ENCODE results near the gene RCOR2.

RCOR2 gene

GRCh38 chr11:63908631-63909401 is 8.1 kb downstream of the RCOR2 start:
- in situ Hi-C loops (cut with MboI; ENCODE audit: low sequenced_read_pairs): loop anchor here (10.0 kb wide), 1 partner anchor 74 kb away; the partner anchor contains the start of gene MARK2

- in situ Hi-C loops (cut with MboI; ENCODE audit: low sequenced_read_pairs): loop anchor here (10.0 kb wide), 1 partner anchor 73 kb away; the partner anchor contains the start of gene MARK2
Observed at GRCh38 chr11:63907808-63908530, 9.0 kb downstream of the RCOR2 start.

GRCh38 chr11:63907063-63907462 is 9.9 kb downstream of the RCOR2 start:
- in situ Hi-C loops (cut with MboI; ENCODE audit: low sequenced_read_pairs): loop anchor here (10.0 kb wide), 1 partner anchor 72 kb away; the partner anchor contains the start of gene MARK2

DNA sequence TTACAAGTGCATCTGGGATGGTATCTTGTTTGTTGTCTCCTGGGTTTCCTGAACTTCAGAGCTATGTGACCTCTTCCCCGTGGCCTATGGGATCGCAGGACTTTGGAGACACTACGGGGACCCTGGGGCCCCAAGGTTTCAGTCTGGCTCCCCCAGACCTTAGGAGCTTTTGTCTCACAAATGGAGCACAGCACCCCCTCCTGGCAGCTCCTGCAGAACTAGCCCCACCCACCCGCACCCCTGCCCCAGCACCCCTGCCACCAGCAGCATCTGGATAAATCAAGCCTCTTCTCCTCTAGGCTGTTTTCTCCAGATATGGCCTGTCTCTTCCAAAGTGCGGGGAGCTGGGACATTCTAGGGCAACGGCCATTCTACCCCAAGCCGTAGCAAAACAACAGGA is 10.4 kb downstream of the RCOR2 start:
- in situ Hi-C loops (cut with MboI; ENCODE audit: low sequenced_read_pairs): loop anchor here (10.0 kb wide), 1 partner anchor 72 kb away; the partner anchor contains the start of gene MARK2

GRCh38 chr11:63906087-63906486 is 10.9 kb downstream of the RCOR2 start:
- in situ Hi-C loops (cut with MboI; ENCODE audit: low sequenced_read_pairs): loop anchor here (10.0 kb wide), 1 partner anchor 71 kb away; the partner anchor contains the start of gene MARK2

GRCh38 chr11:63905179-63905578 is 11.8 kb downstream of the RCOR2 start:
- in situ Hi-C loops (cut with MboI; ENCODE audit: low sequenced_read_pairs): loop anchor here (10.0 kb wide), 1 partner anchor 70 kb away; the partner anchor contains the start of gene MARK2

GRCh38 chr11:63904743-63905142 is 12.2 kb downstream of the RCOR2 start:
- in situ Hi-C loops (cut with MboI; ENCODE audit: low sequenced_read_pairs): loop anchor here (10.0 kb wide), 1 partner anchor 70 kb away; the partner anchor contains the start of gene MARK2

GRCh38 chr11:63903884-63904283 is 13.1 kb downstream of the RCOR2 start:
- in situ Hi-C loops (cut with MboI; ENCODE audit: low sequenced_read_pairs): loop anchor here (10.0 kb wide), 1 partner anchor 69 kb away; the partner anchor contains the start of gene MARK2

DNA sequence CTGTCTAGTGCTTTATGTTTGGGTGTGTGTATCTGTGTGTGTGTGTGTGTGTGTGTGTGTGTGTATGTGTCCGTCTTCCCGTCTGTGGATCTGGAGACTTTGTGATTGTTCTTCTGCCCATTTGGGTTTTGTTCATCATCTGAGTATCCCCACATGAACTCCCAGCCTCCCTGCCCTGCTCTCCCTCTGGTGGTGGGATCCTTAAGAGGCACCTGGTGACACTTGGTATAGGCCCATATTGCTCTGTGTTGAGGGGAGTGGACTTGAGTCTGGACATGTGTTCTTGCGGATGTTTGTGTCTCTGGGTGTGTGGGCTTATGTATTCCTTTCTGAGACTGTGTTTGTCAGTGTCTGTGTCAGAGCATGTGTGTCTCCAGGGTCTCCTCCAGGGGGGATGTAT is 15.3 kb downstream of the RCOR2 start:
- in situ Hi-C loops (cut with MboI; ENCODE audit: low sequenced_read_pairs): loop anchor here (10.0 kb wide), 1 partner anchor 67 kb away; the partner anchor contains the start of gene MARK2

- in situ Hi-C loops (cut with MboI; ENCODE audit: low sequenced_read_pairs): no loop called here
Observed at GRCh38 chr11:63897459-63898146, 19.4 kb downstream of the RCOR2 start.

- in situ Hi-C loops (cut with MboI; ENCODE audit: low sequenced_read_pairs): no loop called here
Observed at GRCh38 chr11:63896071-63896470, 20.9 kb downstream of the RCOR2 start.

DNA sequence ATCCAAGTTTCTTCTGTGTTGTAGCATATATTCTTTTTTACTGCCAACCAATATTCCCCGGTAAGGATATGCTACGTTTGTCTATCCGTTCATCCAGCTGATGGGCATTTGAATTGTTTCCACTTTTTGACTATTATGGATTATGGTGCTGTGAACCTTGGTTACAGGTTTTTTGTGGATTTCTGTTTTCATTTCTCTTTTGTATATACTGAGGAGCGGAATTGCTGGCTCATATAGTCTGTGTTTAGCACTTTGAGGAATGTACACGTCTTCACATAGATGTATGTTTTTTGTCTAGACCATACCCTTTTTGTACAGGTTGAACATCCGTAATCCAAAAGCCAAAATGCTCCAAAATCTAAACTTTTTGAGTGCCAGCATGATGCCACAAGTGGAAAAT is 23.6 kb downstream of the RCOR2 start:
- in situ Hi-C loops (cut with MboI; ENCODE audit: low sequenced_read_pairs): no loop called here

GRCh38 chr11:63892228-63892627 is 24.7 kb downstream of the RCOR2 start:
- in situ Hi-C loops (cut with MboI; ENCODE audit: low sequenced_read_pairs): no loop called here

GRCh38 chr11:63890368-63890767 is 26.6 kb downstream of the RCOR2 start:
- in situ Hi-C loops (cut with MboI; ENCODE audit: low sequenced_read_pairs): no loop called here

DNA sequence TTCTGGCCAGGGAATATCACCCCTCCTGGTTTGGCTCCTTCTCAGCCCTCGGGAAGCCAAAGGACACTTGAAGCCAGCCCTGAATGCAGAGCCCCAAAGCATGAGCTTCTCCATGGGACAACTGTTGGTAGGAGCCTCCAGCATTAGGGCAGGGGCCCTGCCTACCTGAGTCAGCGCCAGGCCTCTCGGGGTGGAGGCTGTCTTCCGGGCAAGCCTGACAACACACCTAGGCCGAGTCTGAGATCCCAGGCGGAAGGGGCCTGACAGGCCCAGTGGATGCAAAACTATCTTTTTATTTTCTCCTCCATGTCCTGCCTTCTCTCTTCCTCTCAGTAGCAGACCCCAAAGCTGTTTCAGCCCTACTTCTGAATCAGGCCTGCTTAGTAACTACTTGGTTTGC is 27.6 kb downstream of the RCOR2 start:
- in situ Hi-C loops (cut with MboI; ENCODE audit: low sequenced_read_pairs): no loop called here

GRCh38 chr11:63888170-63889086 is 28.5 kb downstream of the RCOR2 start:
- in situ Hi-C loops (cut with MboI; ENCODE audit: low sequenced_read_pairs): no loop called here

DNA sequence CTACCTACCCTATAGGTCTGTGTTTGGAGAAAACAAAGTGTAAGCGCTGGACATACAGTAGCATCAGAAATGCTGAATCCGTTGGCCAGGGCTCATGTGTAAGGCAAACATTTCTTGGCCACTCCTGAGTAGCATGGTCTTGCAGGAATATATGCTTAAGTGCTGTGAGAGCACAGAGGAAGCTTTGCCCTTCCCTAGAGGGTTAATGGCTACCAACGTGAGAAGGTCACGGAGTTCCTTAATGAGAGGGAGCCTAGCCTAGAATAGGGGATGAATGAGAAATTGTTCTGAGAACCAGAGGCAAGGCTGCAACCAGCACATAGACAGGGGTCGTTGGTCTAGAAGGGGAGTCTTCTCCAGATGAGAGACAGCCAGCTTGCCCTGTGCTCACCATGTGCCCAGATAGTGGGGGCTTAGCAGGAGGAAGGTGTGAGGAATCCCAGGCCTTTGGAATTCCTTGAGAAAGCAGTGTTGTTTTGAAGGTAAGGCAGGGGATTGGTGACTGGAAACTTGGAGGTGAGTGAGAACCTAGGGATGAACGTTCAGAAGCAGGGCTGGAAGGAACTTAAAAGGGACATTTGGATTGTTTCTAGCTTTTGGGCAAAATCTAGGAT is 29.5 kb downstream of the RCOR2 start:
- in situ Hi-C loops (cut with MboI; ENCODE audit: low sequenced_read_pairs): no loop called here

DNA sequence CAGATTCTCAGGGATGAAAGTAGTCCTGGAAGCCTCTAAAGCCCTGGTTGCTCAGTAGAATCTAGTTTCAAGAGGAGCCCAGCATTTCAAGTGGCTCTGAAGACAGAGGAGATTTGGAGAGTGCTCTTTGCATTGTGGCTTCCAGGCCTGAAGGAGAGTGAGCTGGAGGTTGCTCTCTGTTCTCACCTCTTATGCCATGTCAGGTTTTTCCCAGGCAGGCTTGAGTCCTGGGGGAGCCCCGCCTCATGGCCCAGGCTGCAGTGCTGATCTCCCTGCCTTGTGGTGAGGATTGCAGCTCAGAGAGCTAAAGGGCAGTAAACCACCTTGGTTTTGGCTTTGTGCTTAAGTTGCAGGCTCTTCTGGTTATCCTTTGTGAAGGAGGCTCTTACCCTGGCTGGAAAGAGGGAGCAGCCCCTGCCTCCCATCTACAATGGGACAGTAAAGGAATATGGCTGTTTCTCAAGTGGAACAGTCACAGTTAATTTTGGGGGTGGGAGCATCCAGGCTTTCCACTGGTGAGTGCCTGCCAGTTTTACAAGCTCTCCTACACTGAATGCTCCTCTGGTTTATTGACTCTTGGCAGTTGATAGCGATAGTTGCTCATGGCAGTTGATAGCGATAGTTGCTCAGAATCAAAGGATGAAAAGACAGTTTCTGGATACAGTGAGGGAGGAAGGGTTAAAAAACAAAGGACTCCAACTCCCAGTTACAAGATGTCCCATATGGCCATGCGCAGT is 32.6 kb downstream of the RCOR2 start:
- in situ Hi-C loops (cut with MboI; ENCODE audit: low sequenced_read_pairs): no loop called here

- in situ Hi-C loops (cut with MboI; ENCODE audit: low sequenced_read_pairs): no loop called here
Observed at GRCh38 chr11:63883791-63884190, 33.2 kb downstream of the RCOR2 start.

All from HL-60/S4 (cell line).